TTC549 (cell line): ENCODE measurements around the gene DISC1.

Experiments used
- FAIRE-seq: peaks from 2 replicates; lab custom pipeline; 2012; peaks lifted over from hg19 to GRCh38; lab: Jason Lieb, UNC

The DISC1 gene

DNA sequence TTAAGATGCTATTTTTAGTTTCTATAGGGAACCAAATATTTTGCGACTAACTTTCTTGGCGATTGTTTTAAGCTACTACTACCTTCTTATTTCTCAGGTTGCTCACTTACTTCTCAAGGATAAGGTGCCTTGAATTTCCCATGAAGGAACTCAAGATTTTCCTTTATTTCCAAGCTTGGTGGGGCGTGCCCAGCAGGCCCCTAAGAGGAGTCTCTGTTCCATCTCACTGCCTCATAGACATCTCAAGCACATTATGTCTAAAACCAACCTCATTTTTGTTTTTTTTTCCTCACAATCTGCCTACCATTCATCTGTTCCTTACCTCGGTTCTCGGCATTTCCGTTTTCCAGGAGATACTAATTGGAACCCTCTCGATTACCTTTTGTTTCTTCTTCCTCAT, 421.9 kb downstream of the DISC1 start:
- no peak for FAIRE-seq

DNA sequence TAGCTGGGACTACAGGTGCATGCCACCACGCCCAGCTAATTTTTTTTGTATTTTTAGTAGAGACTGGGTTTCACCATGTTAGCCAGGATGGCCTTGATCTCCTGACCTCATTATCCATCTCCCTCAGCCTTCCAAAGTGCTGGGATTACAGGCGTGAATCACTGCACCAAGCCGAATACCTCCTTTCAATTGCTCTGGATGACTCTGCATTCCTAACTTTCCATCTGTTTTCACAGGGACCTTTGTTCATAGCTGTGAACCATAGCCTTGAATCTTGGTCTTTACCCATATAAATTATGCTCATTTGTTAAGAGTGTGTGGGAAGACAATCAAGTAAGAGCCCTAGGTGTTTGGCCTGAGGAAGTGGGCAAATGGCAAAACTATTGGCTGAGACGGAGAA, 422.7 kb downstream of the DISC1 start:
- FAIRE-seq, result no peak

GRCh38 chr1:232057217-232057895, 430.8 kb downstream of the DISC1 start:
- FAIRE-seq, result no peak

DNA sequence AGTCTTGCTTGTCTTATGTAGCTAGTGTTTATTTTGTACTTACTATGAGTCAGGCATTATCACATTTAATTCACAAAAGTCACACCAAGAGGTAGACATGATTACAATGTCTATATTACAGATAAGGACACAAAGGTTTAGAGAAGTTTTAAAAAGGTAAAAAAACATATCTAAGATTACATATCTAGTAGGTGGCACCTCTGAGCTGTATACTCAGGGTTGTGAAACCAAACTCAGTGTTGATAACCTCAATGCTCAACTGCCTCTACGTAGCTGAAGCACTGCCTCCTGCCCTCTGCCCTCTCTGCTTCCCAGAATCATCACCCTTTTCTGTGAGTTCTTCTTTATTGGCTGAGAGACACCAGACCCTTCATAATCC, 431.3 kb downstream of the DISC1 start:
- FAIRE-seq, result no peak

DNA sequence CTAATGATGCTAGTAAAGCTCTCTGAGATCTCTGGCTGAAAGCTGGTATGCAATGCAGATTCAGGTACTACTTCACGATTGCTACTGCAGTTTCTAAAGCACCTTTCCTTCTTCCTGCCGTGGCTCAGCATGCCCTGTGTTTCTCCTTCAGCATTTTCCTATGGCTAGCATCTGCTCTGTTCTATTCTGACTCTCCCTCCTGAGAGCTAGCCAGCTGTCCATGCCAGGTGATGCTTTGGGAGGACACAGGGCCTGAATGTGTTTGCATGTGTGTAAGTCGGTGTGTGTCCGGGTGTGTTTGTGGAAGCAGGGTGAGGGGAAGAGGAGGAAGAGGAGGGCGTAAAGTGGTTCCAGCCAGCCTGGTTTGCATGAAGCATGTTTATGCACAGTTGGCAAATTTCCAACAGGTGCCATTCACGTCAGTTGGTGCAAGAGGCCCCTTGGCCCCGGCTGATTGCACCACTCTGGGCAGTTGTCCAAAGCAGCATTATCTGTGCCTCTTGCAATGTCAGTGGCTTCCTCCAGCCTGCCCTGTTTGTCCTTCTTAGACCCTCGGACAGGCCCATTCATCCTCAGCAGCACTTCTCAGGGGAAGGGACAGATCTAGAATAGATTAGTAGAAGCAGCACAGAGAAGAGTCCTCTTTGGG, 433.3 kb downstream of the DISC1 start:
- no peak for FAIRE-seq

DNA sequence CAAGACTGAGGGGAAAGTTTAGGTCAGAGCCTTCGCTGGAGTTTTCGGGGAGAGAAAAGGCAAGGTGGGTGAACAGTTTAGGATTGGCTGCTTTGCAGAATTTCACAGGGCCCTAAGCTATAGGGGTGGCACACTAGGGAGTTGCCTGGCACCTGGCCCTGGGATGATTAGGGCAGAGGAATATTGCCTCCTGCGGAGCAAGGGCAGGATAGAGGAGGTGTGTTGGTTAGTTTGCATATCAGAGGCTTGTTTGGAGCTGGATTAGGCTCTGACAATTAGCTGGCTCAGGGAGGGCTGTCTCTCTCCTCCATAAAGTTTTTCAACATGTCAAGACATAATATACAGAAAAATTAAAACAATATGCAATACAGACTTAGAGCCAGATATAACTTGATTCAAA, 436.4 kb downstream of the DISC1 start:
- no peak for FAIRE-seq

DNA sequence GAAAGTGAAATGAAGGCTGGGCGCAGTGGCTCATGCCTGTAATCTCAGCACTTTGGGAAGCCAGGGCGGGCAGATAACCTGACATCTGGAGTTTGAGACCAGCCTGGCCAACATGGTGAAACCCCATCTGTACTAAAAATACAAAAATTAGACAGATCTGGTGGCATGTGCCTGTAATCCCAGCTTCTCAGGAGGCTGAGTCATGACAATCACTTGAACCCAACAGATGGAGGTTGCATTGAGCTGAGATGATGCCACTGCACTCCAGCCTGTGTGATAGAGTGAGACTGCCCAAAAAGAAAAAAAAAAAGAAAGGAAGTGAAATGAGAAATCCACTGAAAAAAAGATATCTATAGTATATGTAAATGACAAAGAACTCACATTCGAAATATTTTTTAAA, 439.9 kb downstream of the DISC1 start:
- FAIRE-seq, result no peak

- no peak for FAIRE-seq
These were observed 447.7 kb downstream of the DISC1 start for GRCh38 chr1:232074265-232074664.

DNA sequence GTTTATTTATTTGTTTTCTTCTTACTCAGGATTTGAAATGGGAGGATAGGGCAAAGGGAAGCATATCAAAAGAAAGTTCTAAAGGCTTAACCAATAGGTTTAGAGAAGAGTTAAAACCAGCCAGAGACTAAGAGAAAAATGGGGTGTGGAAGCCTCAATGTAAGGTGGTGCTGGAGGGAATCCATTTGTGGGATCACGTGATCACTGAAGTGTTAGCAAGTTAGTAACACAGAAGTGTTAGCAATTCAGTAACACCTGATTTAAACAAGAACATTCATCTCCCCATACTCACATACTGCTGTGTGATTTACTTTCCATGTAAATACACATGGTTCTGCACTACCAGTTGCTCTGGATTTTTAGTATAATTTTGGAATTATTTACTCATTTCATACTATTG, 451.2 kb downstream of the DISC1 start:
- no peak for FAIRE-seq

DNA sequence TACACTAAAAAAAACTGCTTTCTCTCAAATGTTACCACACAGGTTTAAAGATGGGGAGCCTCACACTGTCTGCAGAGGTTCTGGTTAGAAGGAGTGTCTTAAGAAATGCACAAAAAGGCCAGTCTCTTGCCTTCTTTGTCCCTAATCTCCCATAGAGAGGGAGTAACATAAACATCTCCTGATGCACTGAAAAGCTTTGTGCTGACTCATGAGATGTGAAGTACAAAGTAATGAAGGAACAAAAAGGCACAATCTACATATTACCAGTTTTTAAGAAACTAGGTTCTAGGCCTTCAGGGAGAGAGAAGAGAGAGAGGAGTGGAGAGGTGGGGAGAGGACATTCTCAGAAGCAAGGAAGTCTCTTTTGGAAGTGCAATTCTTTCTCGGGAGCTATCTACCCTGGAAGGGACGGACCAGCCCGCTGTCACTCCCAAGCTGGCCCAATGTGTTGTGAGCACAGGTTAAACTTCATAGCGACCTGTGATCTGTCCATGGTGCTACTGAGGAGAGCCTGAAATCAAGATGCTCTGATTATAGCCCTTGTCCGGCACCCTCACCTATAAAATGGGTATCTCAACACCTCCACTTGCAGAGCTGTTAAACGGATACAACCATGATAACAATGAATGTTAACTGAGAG, 458.1 kb downstream of the DISC1 start:
- FAIRE-seq, result no peak

DNA sequence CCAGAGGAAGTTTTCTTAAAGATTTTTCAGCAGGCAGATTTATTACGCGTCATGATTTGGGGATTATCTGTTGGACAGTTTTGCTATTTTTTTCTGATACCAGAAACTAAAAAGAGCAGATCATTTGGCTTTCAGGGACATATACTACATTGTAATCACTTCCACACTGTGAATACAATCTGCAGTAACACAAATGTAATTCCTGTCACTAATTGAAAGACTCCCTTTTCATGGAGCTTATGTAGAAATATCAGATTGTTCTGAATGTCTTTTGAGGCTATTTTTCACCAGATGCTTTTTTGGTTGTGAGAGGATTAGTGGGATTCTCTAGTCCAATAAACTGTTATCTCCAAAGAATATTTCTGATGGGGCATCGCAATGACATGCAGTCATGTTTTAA, 464.2 kb downstream of the DISC1 start:
- FAIRE-seq, result no peak
